K562 (cell line): ENCODE measurements around the gene RETSAT. TPM values are rescaled to one million over a fixed set of nuclear protein-coding genes. Genes with fewer than 3 reads are reported as not detected.
A peak's percentile ranks its signal among the peaks of the same experiment; 100 is the strongest.

ENCODE experiments used
- ADNP ChIP-seq: fragments of 200-800 bp; sonication (Bioruptor generic); IDR thresholded peaks from 2 replicates; pipeline ENCODE4 v1.6.1; 2016; ENCODE audit warnings: missing genetic modification characterization, missing compliant biosample characterization
- CHCHD3 ChIP-seq: fragments of 250-450 bp; sonication (Bioruptor Pico); IDR thresholded peaks from 2 replicates; pipeline ENCODE4 v2.1.2; 2022; ENCODE audit warnings: mild to moderate bottlenecking
- FOXA3 ChIP-seq, 2 experiments: fragments of 450-650 bp in 1 of 2; sonication (generic) in 1 of 2; formaldehyde crosslinking; IDR thresholded peaks in 1 of 2; conservative IDR thresholded peaks in 1 of 2; 2 replicates each; pipeline versions ENCODE4 v1.4.0 to v1.8.0; 2020 to 2022; ENCODE audit warnings: mild to moderate bottlenecking in 2 of 2, missing genetic modification reagents in 1 of 2
- HDAC1 ChIP-seq, 2 experiments: fragments of 450-650 bp; IDR thresholded peaks; 2 replicates each; pipeline ENCODE4 v1.6.1; 2016 to 2017; ENCODE audit warnings: inconsistent platforms in 1 of 2, mild to moderate bottlenecking in 1 of 2, moderate library complexity in 1 of 2
- HNRNPLL ChIP-seq: fragments of 200-400 bp; formaldehyde crosslinking; IDR thresholded peaks from 2 replicates; pipeline ENCODE4 v1.6.1; 2017; ENCODE audit warnings: low read length, low read depth, mild to moderate bottlenecking; ENCODE audit not compliant: poor library complexity, severe bottlenecking
- PURB ChIP-seq: sonication (generic); formaldehyde crosslinking; IDR thresholded peaks from 2 replicates; pipeline ENCODE4 v1.9.0; 2021; ENCODE audit warnings: low read depth, mild to moderate bottlenecking, missing genetic modification reagents
- SP1 ChIP-seq: sonication (generic); formaldehyde crosslinking; IDR thresholded peaks from 2 replicates; pipeline ENCODE4 v1.8.1; 2022; ENCODE audit warnings: mild to moderate bottlenecking, missing genetic modification reagents
- SREBF2 ChIP-seq: sonication (generic); formaldehyde crosslinking; IDR thresholded peaks from 2 replicates; pipeline ENCODE4 v1.4.0; 2020; ENCODE audit warnings: mild to moderate bottlenecking, missing genetic modification reagents
- polyA plus RNA-seq, 8 experiments: library from polyadenylated mRNA; depleted of rRNA in 4 of 8; stranded (reverse) in 5 of 8; unstranded in 3 of 8; fragments of >200 nt; fragmentation: Nextera tagmentation in 2 of 8; fragmentation: Illumina TruSeq in 1 of 8; extraction: Ambion mirVana in 2 of 8; extraction: Trizol in 1 of 8; gene quantifications; 2 replicates each; pipeline versions ENCODE4 v1.2.1 to v1.2.3, GENCODE V29; 2011 to 2014; ENCODE audit warnings: inconsistent platforms in 1 of 8, missing spikeins in 1 of 8
- total RNA-seq, 7 experiments: library from RNA; depleted of rRNA in 6 of 7; stranded (reverse); fragments of >200 nt in 6 of 7; fragmentation: Illumina TruSeq in 2 of 7; extraction: Trizol in 2 of 7; gene quantifications; 2 replicates each; pipeline versions ENCODE4 v1.2.1 to v1.2.3, GENCODE V29; 2011 to 2021; ENCODE audit warnings: low replicate concordance in 1 of 7
- TF ChIP-seq, protein P1 (sequence below), 2 experiments: fragments of 450-650 bp; IDR thresholded peaks; 2 replicates each; pipeline ENCODE4 v1.6.1; 2018; ENCODE audit warnings: mild to moderate bottlenecking in 2 of 2, low read depth in 1 of 2; ENCODE audit not compliant: partially characterized antibody in 2 of 2
- TF ChIP-seq, protein P2 (sequence below), 2 experiments: fragments of 450-650 bp; IDR thresholded peaks; 2 replicates each; pipeline ENCODE4 v1.6.1; 2016; ENCODE audit warnings: mild to moderate bottlenecking in 2 of 2, borderline replicate concordance in 1 of 2, low read depth in 1 of 2, moderate library complexity in 1 of 2
- TF ChIP-seq, protein P3 (sequence below): IDR thresholded peaks from 2 replicates; pipeline ENCODE4 v1.6.1; 2011; ENCODE audit warnings: borderline replicate concordance, low read depth, mild to moderate bottlenecking, moderate library complexity, low read length; ENCODE audit not compliant: insufficient read depth, poor library complexity, severe bottlenecking

Gene RETSAT
- total and polyA plus RNA-seq, 9 of the 15 experiments (the other 6 are each of a cell fraction or from before 2014, with no cell fraction given): 1.9 to 21.6 (median 16.5) TPM

DNA sequence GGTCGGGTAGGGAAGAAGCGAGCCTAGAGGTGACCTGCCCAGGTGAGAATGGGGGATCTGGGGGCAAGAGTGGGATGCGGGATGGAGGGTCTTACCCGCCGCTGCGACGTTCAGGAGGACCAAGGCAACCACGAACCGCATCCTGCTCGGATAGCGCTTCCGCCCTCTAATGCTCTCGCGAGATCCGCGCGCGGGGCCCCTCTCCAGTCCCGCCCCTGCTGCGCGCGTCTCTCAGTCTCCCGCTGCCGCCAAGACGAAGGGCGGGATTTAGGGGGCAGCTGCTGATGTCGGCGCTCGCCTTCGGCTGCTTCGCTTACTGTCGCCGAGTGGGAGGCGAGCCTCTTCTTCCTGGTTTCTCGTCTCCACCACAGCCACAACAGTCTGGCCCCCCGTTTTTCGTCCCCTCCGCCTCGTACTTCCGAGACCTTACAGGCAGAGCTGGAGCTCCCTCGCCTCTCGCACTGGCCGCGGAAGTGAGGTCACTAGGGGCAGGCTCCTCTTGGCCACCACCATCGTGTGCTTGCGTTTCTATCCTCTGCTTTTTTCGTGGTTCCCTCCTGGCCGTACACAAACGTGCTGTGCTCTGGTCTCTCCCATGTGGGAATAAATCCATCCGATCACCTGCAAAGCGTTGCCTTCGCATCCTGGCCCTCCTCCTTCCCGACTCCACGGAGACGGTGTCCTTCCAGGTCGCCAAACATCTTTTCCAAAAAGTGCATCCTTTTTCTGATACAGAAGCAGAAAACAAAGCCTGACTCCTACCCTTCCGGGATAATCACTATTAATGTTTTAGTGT is 26.3 kb downstream of the RETSAT start, which contains the start of gene TGOLN2 (continued):
- TF ChIP-seq, protein P1, sequence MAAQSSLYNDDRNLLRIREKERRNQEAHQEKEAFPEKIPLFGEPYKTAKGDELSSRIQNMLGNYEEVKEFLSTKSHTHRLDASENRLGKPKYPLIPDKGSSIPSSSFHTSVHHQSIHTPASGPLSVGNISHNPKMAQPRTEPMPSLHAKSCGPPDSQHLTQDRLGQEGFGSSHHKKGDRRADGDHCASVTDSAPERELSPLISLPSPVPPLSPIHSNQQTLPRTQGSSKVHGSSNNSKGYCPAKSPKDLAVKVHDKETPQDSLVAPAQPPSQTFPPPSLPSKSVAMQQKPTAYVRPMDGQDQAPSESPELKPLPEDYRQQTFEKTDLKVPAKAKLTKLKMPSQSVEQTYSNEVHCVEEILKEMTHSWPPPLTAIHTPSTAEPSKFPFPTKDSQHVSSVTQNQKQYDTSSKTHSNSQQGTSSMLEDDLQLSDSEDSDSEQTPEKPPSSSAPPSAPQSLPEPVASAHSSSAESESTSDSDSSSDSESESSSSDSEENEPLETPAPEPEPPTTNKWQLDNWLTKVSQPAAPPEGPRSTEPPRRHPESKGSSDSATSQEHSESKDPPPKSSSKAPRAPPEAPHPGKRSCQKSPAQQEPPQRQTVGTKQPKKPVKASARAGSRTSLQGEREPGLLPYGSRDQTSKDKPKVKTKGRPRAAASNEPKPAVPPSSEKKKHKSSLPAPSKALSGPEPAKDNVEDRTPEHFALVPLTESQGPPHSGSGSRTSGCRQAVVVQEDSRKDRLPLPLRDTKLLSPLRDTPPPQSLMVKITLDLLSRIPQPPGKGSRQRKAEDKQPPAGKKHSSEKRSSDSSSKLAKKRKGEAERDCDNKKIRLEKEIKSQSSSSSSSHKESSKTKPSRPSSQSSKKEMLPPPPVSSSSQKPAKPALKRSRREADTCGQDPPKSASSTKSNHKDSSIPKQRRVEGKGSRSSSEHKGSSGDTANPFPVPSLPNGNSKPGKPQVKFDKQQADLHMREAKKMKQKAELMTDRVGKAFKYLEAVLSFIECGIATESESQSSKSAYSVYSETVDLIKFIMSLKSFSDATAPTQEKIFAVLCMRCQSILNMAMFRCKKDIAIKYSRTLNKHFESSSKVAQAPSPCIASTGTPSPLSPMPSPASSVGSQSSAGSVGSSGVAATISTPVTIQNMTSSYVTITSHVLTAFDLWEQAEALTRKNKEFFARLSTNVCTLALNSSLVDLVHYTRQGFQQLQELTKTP (IDR thresholded peaks at IDR 0.05; ENCODE audit: low read depth in 1 of 2, partially characterized antibody in 2 of 2): peak; percentile 72 to 81
- TF ChIP-seq SREBF2 (no peak), HDAC1 (IDR thresholded peaks at IDR 0.05) (no peak; a peak in 1 of 4 replicates), ADNP (tag) (no peak), FOXA3 (CRISPR knock-in tag; conservative IDR thresholded peaks at IDR 0.05 in 1 of 2, IDR thresholded peaks at IDR 0.05 in 1 of 2) (no peak), CHCHD3 (CRISPR knock-in tag) (peak; percentile 85), PURB (CRISPR knock-in tag) (no peak), HNRNPLL (peak; percentile 26), SP1 (CRISPR knock-in tag) (peak; percentile 70)
- TF ChIP-seq, protein P2, sequence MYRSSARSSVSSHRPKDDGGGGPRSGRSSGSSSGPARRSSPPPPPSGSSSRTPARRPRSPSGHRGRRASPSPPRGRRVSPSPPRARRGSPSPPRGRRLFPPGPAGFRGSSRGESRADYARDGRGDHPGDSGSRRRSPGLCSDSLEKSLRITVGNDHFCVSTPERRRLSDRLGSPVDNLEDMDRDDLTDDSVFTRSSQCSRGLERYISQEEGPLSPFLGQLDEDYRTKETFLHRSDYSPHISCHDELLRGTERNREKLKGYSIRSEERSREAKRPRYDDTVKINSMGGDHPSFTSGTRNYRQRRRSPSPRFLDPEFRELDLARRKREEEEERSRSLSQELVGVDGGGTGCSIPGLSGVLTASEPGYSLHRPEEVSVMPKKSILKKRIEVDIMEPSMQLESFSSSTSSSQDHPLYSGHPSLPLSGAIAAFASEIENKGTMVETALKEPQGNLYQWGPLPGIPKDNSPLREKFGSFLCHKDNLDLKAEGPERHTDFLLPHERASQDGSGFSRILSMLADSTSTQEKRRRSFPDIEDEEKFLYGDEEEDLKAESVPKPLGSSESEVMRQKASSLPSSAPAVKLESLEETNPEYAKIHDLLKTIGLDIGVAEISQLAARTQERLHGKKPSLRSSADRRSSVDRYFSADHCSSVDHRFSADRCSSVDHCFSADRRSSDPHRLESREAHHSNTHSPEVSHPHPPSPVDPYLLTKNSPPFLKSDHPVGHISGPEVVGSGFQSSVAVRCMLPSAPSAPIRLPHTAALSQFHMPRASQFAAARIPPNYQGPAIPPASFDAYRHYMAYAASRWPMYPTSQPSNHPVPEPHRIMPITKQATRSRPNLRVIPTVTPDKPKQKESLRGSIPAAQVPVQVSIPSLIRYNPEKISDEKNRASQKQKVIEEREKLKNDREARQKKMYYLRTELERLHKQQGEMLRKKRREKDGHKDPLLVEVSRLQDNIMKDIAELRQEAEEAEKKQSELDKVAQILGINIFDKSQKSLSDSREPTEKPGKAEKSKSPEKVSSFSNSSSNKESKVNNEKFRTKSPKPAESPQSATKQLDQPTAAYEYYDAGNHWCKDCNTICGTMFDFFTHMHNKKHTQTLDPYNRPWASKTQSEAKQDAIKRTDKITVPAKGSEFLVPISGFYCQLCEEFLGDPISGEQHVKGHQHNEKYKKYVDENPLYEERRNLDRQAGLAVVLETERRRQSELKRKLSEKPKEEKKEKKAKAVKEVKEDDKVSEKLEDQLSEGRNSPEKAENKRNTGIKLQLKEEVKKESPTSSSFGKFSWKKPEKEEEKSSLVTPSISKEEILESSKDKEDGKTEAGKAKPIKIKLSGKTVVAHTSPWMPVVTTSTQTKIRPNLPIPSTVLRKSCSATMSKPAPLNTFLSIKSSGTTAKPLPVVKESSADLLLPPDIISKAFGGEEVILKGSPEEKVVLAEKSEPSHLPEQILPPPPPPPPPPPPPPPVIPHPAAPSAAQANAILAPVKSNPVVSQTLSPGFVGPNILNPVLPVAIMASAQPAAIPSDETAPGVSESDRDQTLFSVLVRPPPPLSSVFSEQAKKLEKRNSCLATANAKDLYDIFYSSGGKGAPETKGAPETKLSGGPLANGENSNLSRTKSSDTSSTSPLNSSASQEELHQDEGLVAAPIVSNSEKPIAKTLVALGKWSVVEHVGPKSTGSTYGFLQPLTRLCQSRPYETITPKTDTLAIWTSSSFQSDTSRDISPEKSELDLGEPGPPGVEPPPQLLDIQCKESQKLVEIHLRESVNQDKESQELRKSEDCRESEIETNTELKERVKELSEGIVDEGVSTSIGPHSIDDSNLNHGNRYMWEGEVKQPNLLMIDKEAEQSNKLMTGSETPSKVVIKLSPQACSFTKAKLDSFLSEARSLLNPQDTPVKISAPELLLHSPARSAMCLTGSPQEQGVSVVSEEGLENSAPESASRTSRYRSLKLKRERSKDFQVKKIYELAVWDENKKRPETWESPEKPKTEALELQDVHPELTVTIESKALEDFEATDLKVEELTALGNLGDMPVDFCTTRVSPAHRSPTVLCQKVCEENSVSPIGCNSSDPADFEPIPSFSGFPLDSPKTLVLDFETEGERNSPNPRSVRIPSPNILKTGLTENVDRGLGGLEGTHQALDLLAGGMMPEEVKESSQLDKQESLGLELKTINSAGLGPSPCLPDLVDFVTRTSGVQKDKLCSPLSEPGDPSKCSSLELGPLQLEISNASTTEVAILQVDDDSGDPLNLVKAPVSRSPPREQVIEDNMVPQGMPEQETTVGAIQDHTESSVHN (IDR thresholded peaks at IDR 0.05; ENCODE audit: borderline replicate concordance in 1 of 2, low read depth in 1 of 2): no peak
- TF ChIP-seq, protein P3, sequence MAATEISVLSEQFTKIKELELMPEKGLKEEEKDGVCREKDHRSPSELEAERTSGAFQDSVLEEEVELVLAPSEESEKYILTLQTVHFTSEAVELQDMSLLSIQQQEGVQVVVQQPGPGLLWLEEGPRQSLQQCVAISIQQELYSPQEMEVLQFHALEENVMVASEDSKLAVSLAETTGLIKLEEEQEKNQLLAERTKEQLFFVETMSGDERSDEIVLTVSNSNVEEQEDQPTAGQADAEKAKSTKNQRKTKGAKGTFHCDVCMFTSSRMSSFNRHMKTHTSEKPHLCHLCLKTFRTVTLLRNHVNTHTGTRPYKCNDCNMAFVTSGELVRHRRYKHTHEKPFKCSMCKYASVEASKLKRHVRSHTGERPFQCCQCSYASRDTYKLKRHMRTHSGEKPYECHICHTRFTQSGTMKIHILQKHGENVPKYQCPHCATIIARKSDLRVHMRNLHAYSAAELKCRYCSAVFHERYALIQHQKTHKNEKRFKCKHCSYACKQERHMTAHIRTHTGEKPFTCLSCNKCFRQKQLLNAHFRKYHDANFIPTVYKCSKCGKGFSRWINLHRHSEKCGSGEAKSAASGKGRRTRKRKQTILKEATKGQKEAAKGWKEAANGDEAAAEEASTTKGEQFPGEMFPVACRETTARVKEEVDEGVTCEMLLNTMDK: peak; percentile 1
